ENCODE results near the gene ZNF699.
A peak's percentile ranks its signal among the peaks of the same experiment; 100 is the strongest.
"Not testable (repeated sequence)": the region's sequence is repeated elsewhere in the genome, so short reads cannot be mapped to it uniquely, and the experiment has no call there.

The ZNF699 gene

DNA sequence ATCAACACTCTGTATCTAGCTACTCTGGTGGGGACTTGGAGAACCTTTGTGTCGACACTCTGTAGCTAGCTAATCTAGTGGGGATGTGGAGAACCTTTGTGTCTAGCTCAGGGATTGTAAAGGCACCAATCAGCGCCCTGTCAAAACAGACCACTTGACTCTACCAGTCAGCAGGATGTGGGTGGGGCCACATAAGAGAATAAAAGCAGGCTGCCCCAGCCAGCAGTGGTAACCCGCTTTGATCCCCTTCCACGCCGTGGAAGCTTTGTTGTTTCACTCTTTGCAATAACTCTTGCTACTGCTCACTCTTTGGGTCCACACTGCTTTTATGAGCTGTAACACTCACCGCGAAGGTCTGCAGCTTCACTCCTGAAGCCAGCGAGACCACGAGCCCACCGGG, 12.6 kb upstream of the ZNF699 start:
- not testable (repeated sequence) for H2BK120ac ChIP-seq (ENCODE audit: insufficient read depth, low read length, poor library complexity); H3K79me2 ChIP-seq (ENCODE audit: control insufficient read depth, insufficient read depth, low read length, poor library complexity); H2AFZ ChIP-seq (ENCODE audit: insufficient read depth, low read length, poor library complexity); H3K27me3 ChIP-seq (ENCODE audit: insufficient read depth, low read length); H3K9ac ChIP-seq (ENCODE audit: low read length); H3K4me3 ChIP-seq (ENCODE audit: low read depth, low read length); DNase-seq; H3K36me3 ChIP-seq (ENCODE audit: control insufficient read depth in 1 of 2, insufficient read depth in 2 of 2, low read length in 2 of 2); H3K27ac ChIP-seq (ENCODE audit: low read depth, low read length); H3K4me2 ChIP-seq (ENCODE audit: low read length); H3K23ac ChIP-seq (ENCODE audit: low read length); H3K4me1 ChIP-seq (ENCODE audit: control insufficient read depth in 1 of 2, insufficient read depth in 2 of 2, low read length in 2 of 2); H2BK5ac ChIP-seq (ENCODE audit: low read depth, low read length, poor library complexity); H3K14ac ChIP-seq (ENCODE audit: low read length); H2AK5ac ChIP-seq (ENCODE audit: low read length); H4K12ac ChIP-seq (ENCODE audit: low read depth, low read length); H2BK12ac ChIP-seq (ENCODE audit: low read length); H3K18ac ChIP-seq (ENCODE audit: low read length); H3K79me1 ChIP-seq (ENCODE audit: low read length); H4K8ac ChIP-seq (ENCODE audit: low read depth, low read length); H3K4ac ChIP-seq (ENCODE audit: low read depth, low read length); H4K91ac ChIP-seq (ENCODE audit: low read depth, low read length)
- WGBS (ENCODE audit: extremely low coverage, insufficient coverage, insufficient read length), result no CpG with 5 or more reads among the region's 10 CpGs
- H3K9me3 ChIP-seq (ENCODE audit: insufficient read depth, low read depth, low read length), result peaks cover 13% of the 10 kb centered on the region

- H3K23ac ChIP-seq (ENCODE audit: low read length); H3K27ac ChIP-seq (ENCODE audit: low read depth, low read length); H3K9ac ChIP-seq (ENCODE audit: low read length); H2BK5ac ChIP-seq (ENCODE audit: low read depth, low read length, poor library complexity); H3K4ac ChIP-seq (ENCODE audit: low read depth, low read length); H3K79me2 ChIP-seq (ENCODE audit: control insufficient read depth, insufficient read depth, low read length, poor library complexity); H2BK120ac ChIP-seq (ENCODE audit: insufficient read depth, low read length, poor library complexity); H3K4me3 ChIP-seq (ENCODE audit: low read depth, low read length); H2AK5ac ChIP-seq (ENCODE audit: low read length); H3K27me3 ChIP-seq (ENCODE audit: insufficient read depth, low read length); H4K12ac ChIP-seq (ENCODE audit: low read depth, low read length); H4K91ac ChIP-seq (ENCODE audit: low read depth, low read length); H2BK12ac ChIP-seq (ENCODE audit: low read length); H3K4me2 ChIP-seq (ENCODE audit: low read length); H3K18ac ChIP-seq (ENCODE audit: low read length); DNase-seq; H4K8ac ChIP-seq (ENCODE audit: low read depth, low read length); H3K79me1 ChIP-seq (ENCODE audit: low read length); H3K4me1 ChIP-seq (ENCODE audit: control insufficient read depth in 1 of 2, insufficient read depth in 2 of 2, low read length in 2 of 2); H3K14ac ChIP-seq (ENCODE audit: low read length); H2AFZ ChIP-seq (ENCODE audit: insufficient read depth, low read length, poor library complexity); H3K36me3 ChIP-seq (ENCODE audit: control insufficient read depth in 1 of 2, insufficient read depth in 2 of 2, low read length in 2 of 2): not testable (repeated sequence)
- no CpG with 5 or more reads among the region's 14 CpGs for WGBS (ENCODE audit: extremely low coverage, insufficient coverage, insufficient read length)
- peaks cover 13% of the 10 kb centered on the region for H3K9me3 ChIP-seq (ENCODE audit: insufficient read depth, low read depth, low read length)
These were observed 12.1 kb upstream of the ZNF699 start for GRCh38 chr19:9321756-9322155.

DNA sequence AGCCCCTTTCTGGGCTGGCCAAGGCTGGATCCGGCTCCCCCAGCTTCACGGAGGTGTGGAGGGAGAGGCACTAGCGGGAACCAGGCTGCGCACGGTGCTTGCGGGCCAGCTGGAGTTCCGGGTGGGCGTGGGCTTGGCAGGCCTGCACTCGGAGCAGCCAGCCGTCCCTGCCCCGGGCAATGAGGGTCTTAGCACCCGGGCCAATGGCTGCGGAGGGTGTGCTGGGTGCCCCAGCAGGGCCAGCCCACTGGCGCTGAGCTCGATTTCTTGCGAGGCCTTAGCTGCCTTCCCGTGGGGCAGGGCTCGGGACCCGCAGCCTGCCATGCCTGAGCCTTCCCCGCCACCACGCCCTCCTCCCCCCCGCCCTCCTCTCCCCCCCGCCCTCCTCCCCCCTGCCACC, 11.7 kb upstream of the ZNF699 start:
- Histone ChIP-seq H2BK120ac (ENCODE audit: insufficient read depth, low read length, poor library complexity) (no peak overlapping the region), H4K12ac (ENCODE audit: low read depth, low read length) (no peak overlapping the region), H3K9ac (ENCODE audit: low read length) (no peak overlapping the region), H3K18ac (ENCODE audit: low read length) (no peak overlapping the region), H3K4ac (ENCODE audit: low read depth, low read length) (no peak overlapping the region), H3K4me3 (ENCODE audit: low read depth, low read length) (no peak overlapping the region), H3K4me2 (ENCODE audit: low read length) (no peak overlapping the region), H3K14ac (ENCODE audit: low read length) (no peak overlapping the region), H2AK5ac (ENCODE audit: low read length) (no peak overlapping the region), H4K8ac (ENCODE audit: low read depth, low read length) (no peak overlapping the region), H3K79me1 (ENCODE audit: low read length) (peaks cover 5% of the 10 kb centered on the region), H2BK5ac (ENCODE audit: low read depth, low read length, poor library complexity) (no peak overlapping the region), H4K91ac (ENCODE audit: low read depth, low read length) (no peak overlapping the region), H3K9me3 (ENCODE audit: insufficient read depth, low read depth, low read length) (peaks cover 13% of the 10 kb centered on the region), H2BK12ac (ENCODE audit: low read length) (no peak overlapping the region), H3K27me3 (ENCODE audit: insufficient read depth, low read length) (no peaks in the 10 kb centered on the region), H3K79me2 (ENCODE audit: control insufficient read depth, insufficient read depth, low read length, poor library complexity) (peaks cover 2% of the 10 kb centered on the region), H2AFZ (ENCODE audit: insufficient read depth, low read length, poor library complexity) (no peak overlapping the region), H3K4me1 (ENCODE audit: control insufficient read depth in 1 of 2, insufficient read depth in 2 of 2, low read length in 2 of 2) (peaks cover 0 to 4% of the 10 kb centered on the region in 2 experiments), H3K36me3 (ENCODE audit: control insufficient read depth in 1 of 2, insufficient read depth in 2 of 2, low read length in 2 of 2) (no peaks in the 10 kb centered on the region), H3K23ac (ENCODE audit: low read length) (no peak overlapping the region), H3K27ac (ENCODE audit: low read depth, low read length) (no peak overlapping the region)
- no CpG with 5 or more reads among the region's 23 CpGs for WGBS (ENCODE audit: extremely low coverage, insufficient coverage, insufficient read length)
- no peak for DNase-seq

DNA sequence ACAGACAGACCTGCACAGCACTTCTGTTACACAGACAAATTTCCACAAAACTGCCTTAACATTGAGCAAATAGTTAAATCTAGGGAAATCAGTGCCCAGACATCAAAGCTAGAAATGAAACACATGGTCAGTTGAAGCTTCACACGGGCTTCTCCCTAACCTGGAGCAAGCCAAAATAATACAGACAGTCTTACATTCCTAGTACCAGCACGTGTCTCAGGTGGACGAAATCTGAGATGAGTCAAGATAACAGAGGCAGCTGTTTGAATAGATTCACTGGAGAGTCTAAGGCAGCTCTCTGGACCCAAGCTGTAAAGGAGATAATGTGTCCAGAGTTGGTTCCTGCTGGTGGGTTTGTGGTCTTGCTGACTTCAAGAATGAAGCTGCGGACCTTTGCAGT, 4.1 kb upstream of the ZNF699 start:
- H3K79me1 ChIP-seq (ENCODE audit: low read length), result peaks cover 6% of the 10 kb centered on the region
- no peak overlapping the region for H3K9ac ChIP-seq (ENCODE audit: low read length)
- no peak overlapping the region for H2BK12ac ChIP-seq (ENCODE audit: low read length)
- no peak overlapping the region for H4K91ac ChIP-seq (ENCODE audit: low read depth, low read length)
- H3K23ac ChIP-seq (ENCODE audit: low read length), result no peak overlapping the region
- no peak overlapping the region for H3K18ac ChIP-seq (ENCODE audit: low read length)
- H2AFZ ChIP-seq (ENCODE audit: insufficient read depth, low read length, poor library complexity), result no peak overlapping the region
- no peak overlapping the region for H2AK5ac ChIP-seq (ENCODE audit: low read length)
- no CpG with 5 or more reads among the region's 4 CpGs for WGBS (ENCODE audit: extremely low coverage, insufficient coverage, insufficient read length)
- no peak overlapping the region for H4K8ac ChIP-seq (ENCODE audit: low read depth, low read length)
- H3K4me2 ChIP-seq (ENCODE audit: low read length), result no peak overlapping the region
- H3K27me3 ChIP-seq (ENCODE audit: insufficient read depth, low read length), result no peaks in the 10 kb centered on the region
- no peaks in the 10 kb centered on the region for H3K4me1 ChIP-seq (ENCODE audit: control insufficient read depth in 1 of 2, insufficient read depth in 2 of 2, low read length in 2 of 2)
- no peaks in the 10 kb centered on the region for H3K36me3 ChIP-seq (ENCODE audit: control insufficient read depth in 1 of 2, insufficient read depth in 2 of 2, low read length in 2 of 2)
- H3K27ac ChIP-seq (ENCODE audit: low read depth, low read length), result no peak overlapping the region
- no peak overlapping the region for H3K14ac ChIP-seq (ENCODE audit: low read length)
- no peak overlapping the region for H4K12ac ChIP-seq (ENCODE audit: low read depth, low read length)
- DNase-seq, result peak; percentile 20 to 61
- H3K9me3 ChIP-seq (ENCODE audit: insufficient read depth, low read depth, low read length), result peaks cover 11% of the 10 kb centered on the region
- peaks cover 2% of the 10 kb centered on the region for H3K79me2 ChIP-seq (ENCODE audit: control insufficient read depth, insufficient read depth, low read length, poor library complexity)
- no peak overlapping the region for H3K4ac ChIP-seq (ENCODE audit: low read depth, low read length)
- H2BK120ac ChIP-seq (ENCODE audit: insufficient read depth, low read length, poor library complexity), result no peak overlapping the region
- no peak overlapping the region for H3K4me3 ChIP-seq (ENCODE audit: low read depth, low read length)
- no peak overlapping the region for H2BK5ac ChIP-seq (ENCODE audit: low read depth, low read length, poor library complexity)
